GM19455 (cell line): ENCODE data around the gene RBSN.

Source experiments
- ATAC-seq: cut with Tn5 transposase; IDR thresholded peaks from one replicate; pipeline ENCODE4 v1.9.1; 2021; ENCODE audit not compliant: unreplicated experiment

Gene RBSN

DNA sequence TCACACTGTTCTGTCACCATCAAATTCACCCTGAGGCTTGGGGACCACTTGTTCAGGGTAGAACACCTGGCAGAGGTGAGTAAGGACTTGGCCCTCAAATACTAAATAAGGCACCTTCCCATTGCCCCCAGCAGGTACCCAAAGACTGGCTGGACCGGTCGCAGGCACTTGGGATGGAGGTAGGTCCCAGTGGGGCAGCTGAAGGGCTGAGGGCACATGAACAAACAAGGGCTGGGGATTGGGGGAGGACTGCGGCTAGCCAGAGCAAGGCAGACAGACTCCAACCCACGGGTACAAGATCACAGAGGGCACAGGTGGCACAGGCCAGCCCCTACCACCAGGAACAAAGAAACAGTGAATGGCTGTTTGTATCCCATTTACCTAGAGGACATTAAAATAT, 35.7 kb downstream of the RBSN start:
- ATAC-seq, result no peak

DNA sequence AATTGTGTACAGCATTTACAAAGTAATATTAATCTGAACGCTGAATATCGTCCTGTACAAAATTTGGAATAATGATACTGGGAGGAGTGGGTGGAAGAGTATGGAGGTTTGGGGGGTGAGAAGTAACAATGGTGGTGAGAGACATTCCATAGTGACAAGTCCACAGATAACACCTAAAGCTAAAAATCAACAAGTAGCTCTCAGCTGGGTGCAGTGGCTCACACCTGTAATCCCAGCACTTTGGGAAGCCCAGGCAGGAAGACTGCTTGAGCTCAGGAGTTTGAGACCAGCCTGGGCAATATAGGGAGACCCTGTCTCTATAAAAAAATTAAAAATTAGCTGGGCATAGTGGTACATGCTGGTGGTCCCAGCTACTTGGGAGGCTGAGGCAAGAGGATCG, 38.9 kb downstream of the RBSN start:
- no peak for ATAC-seq

DNA sequence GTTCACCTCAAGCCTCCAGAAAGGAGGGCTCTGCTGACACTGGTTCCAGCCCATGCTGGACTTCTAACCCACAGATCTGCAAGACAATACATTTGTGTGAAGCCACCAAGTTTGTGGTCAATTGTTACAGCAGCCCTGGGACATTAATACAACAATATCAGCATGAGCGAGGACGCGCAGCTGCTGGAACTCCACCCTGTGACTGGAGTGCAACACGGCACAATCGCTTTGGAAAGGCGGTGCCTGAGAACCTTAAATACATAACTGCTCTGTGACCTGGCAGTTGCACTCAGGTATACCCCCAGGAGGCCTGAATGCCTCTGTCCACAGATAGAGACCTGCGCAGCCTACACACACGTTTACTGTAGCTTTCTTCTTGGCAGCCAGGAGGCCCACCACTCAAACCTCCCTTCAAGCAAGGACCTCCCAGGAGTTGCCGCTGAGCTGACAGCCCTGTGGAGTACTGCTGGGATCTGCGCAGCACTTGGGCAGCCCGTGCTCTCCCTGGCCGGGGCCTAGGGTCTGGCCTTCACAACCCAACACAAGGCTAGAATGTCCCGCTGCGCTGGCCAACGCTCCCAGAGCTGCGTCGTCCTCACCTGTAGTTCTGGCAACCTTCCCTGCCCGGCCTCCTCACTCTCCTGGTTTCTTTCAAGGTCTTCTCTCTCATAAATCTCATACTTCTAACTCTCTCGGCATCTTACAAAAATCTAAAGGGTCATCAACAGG, 42.1 kb downstream of the RBSN start:
- ATAC-seq, result no peak

DNA sequence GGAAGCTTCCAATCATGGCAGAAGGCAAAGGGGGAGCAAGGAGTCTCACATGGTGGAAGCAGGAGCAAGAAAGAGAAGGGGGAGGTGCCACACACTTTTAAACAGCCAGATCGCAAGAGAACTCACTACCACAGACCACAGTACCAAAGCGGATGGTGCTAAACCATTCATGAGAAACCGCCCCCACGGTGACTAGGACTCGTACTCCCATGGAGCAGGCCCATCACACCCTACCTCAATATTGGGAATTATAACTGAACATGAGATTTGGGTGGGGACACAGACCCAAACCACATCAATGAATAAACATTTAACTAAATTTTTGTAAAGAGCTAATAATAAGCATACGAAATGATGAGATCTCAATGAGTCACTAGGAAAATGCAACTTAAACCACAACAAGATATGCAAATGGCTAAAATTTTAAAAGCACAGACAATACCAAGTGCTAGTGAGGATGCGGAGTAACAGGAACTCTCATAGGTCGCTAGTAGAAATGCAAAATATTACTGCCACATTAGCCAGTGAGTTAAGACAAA, 43.9 kb downstream of the RBSN start:
- peak; percentile 39 for ATAC-seq

DNA sequence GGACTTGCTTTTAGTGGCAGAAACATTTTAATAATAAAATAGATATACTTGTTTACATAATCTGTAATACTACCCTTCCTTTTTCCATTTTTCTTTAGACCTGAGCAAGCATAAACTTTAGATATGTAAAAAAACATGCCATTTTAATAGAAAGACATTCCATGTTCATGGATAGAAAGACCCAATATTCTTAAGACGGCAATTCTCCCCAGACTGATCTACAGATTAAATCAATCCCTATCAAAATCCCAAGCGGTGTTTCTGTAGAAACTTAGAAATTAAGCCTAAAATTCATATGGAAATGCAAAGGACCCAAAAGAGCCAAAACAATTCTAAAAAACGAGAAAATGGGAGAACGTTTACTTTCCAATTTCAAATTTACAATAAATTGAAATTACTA, 45.4 kb downstream of the RBSN start:
- ATAC-seq, result no peak

DNA sequence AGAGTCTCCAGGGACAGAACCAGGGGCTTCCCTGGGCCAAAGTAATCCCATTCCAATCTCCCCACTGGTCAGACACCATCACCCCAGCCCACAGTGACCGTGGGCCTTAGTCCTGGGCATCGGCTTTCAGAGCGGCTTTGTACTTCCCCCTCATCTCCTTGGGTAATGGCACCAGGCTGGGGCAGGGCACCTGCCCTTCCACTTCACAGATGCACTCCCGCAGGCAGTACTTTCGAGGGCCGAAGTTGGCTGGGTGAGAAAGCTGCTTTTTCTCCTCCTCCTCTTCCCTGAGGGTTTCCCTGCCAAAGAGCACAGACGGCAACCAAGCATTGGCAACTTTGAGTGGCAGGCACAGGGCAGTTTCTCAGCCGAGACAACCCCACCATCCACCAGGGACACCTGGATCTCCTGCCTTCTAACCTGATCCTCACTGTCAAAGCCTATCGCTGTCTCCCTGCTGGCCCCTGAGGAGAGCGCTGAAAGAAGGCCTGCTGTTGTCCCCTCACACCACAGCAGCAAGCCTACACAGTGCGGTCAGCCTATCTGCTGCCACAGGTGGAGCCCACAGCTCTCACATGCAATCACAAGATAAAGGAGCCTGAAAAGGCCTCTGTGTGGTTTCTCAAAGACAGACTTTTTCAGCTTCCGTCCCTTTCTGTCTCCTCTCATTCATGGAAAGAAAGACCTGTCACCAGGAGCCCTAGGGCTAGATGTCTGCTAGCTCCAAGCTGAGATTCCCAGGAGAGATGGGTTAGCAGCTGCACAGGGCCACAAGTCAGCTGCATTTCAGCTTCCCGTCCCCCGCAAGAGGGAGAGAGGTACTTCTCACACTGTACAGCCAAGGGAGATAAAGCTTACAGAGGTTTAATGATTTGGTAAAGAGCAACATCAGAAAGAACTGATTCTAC, 46.4 kb downstream of the RBSN start:
- no peak for ATAC-seq

DNA sequence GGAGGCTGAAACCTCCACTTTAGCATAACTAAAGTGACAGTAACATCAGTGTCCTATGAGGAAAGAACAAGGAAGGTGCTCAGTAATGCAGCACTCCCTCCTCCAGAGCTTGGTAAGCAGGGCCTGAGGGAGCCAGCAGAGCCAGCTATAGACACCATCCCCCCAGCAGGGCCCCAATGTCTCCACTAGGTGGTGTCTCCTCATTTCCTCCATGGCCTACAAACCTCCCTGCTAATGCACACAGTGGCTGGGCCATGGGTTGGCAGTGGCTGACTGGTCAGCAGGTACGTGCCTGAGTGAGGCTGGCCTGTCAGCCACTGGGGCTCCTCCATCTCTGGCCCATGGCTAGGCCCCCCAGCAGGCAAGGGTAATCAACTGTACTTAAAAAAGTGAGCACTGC, 47.4 kb downstream of the RBSN start:
- peak; percentile 50 for ATAC-seq

DNA sequence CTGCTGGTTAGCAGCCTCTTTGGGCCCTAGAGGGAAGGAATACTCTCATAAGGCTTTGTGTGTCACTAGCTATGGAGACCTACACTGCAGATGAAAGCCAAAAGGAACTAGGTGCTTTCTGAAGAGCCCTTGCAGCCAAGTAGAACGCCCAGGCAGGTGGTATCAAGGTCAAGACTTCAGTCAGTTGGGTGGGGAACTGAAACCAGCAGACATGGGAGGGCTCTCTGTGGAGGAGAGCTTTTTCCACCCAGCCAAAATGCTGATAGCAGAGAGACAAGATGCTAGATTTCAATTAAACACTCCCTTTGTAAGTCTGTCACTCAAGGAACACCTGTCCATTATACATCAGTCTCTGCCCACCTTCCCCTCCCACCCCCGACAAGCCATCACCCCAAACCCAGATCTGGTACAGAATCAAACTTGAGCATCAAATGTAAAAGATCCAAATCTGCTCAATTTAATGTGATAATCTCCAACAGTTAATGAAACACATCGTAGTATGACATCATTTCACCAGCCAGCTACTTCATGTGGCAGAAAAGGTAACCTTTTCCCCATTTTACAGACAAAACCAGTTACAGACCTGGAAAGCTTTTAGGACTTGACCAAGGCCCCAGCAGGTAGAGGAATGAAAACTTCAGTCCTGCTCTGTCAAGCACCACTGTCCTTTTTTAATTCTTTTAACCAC, 48.4 kb downstream of the RBSN start:
- ATAC-seq, result peak; percentile 81

DNA sequence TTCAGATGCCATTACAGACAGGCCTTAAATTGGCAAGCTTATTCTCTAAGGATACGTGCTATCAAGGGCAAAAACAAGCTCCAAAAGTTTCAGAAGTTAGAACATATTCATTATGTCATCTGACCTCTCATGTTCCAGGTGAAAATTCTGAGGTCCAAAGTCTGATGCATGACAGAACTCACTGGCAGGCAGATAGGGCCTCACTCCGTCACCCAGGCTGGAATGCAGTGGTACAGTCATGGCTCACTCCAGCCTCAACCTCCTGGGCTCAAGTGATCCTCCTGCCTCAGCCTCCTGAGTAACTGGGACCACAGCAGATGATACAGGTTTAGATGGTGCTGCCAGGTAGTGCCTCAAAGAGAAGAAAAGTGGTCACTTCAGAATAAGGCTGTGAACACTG, 49.4 kb downstream of the RBSN start:
- ATAC-seq, result no peak

DNA sequence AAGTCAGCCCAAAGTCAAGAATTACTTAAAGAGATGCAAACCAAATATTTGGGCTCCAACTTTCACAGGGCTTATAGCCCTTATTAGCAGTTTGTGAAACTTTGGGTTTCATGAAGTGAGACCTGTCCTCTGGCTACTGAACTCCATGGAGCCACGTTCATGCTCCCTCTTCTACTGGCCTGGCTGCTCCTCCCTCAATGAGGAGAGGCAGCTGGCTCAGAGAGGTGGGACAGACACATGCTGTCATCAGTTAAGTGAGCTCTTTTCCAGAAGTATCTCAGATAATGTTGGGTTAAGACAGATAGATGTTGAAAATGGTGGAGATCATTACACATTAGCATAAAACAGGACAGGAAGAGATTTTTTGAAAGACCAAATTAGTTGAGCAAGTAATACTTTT, 53.3 kb downstream of the RBSN start:
- no peak for ATAC-seq

DNA sequence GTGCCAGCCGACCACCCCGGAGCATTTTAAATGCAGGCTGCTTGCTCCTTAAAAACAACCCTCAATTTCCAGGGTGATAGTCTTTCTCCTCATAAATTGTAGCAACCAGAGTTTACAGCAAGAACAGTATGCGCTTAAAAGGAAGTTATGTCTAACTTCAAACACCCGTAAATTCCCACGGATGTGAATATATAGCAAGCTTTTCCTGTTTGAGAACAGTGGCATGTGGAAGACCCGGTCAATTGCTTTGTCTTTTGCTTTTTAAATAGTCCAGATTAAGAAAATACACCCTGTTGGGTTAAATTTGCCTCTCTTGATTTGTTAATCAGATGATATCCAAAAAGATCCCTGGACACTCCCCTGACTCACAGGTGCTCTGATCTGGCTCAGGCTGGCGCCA, 54.6 kb downstream of the RBSN start:
- no peak for ATAC-seq

DNA sequence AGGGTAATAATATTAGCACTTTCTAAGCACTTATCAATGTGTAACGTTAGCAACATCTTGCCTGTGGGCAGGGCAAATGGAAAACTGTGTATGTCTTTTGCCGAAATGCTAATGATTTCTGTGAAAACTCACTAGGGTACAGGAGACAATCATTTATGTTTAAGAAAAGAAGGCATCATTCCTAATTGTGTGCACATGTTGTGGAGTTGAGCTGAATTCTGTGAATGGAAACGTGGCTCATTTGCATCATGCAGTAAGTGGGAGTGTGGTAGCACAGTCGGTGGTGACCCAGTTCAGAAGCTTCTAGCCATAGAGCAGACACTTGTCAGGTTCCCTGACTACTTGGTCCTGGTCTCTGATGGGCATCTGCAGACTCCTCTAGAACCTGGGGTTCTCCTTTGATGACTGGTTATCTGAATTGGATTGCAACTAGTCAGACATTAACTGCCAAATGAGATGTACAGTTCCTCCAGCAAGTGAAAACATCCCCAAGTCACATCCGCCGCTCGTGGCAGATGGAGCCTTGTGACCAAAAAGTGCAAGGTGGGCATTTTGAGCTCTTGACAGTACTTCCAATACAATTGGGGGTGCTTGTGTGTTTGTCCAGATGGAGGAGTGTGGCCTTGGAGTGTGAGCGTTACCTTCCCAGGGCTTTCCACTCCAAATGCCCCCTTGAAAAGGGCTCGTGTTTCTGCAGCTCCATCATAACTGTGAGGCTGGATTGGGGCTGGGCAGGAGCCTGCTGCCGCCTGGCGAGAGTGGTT, 55.4 kb downstream of the RBSN start:
- ATAC-seq, result no peak

DNA sequence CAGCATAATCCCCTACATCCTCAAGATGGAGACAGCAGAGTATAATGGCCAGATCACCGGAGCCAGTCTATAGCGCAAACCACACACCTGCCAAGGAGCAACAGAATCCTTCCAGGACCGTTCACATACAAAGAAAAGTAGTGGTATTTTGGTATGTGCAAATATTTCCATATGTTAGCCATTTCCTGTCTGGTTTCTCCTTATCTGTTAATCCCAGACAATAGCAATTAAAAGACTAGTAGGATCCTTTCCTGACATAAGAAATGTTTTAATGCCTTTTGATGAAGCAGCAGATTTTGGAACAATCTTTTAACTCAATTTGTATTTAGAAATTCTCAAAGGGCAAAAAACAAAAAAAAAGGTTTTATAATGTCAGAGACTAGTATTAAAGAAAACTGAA, 56.0 kb downstream of the RBSN start:
- no peak for ATAC-seq

DNA sequence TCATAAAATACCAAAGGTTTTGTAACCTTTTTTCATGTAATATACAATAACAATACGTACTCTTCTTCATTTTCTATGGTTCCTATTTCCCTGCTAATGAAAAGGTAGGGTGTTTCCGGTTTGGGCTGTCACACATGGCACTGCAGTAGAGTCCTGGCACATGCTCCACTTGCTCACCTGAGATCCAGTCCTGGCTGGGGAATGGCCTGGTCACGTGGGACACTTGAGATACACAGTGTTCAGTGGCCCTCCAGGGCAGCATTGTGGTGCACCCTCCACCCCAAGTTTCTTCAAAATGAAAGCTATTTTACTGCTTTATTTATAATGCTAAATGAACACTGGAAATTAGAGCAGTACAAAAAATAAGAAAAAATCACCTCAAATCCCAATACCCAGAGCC, 57.0 kb downstream of the RBSN start:
- ATAC-seq, result no peak

DNA sequence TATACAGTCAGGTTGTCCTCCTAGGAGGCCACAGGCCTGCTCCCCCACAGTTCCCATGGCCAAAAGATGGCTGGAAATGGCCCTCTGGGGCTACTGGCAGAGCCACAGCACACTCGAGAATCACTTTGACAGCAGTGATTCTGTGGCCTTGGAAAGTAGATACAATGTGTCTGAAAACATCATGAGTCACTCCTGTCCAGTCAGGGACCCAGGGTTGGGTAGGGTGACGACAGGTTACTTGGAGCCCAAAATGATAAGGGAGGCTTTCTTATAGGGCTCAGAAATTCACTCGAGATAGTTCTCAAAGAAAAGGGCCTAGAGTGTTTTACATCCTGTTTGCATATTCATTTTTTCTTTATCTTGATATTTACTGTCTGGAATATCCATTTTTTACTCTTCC, 58.1 kb downstream of the RBSN start:
- no peak for ATAC-seq

DNA sequence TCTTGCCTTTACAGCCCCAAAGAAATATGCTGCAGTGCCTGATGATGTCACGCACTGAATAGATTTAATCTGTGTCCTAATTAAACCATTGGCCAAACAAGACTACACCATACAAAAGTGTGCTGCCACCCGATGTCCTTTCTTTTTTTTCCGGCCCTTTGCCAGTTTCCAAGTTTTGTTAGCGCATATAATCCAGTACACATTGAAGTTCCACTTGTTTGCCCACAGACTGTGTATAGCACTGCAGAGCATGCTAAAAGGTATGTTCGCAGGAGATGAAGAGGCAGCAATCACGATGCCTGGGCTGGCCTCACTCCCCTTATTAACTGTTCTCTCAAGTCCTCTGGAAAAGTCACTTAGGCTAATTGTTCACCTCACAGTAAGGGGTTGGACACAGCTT, 60.6 kb downstream of the RBSN start:
- no peak for ATAC-seq

DNA sequence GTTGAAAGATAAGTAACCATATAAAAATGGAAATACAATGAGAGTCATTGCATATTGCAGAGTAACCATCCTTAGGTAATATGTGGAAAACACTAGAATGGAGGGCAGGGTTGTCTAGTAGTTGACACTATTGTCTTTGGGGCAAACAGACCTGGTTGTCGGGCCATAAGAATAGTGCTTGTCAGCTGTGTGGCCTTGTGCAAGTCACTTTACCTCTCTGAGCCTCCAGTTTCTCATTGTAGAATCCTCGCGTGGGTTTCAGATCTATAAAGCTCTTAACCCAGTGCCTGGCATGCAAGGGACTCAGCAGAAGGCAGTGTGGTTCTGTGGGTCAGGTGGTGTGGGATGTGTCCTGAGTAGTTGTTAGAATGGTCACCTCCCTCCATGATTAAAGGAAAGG, 65.8 kb downstream of the RBSN start:
- no peak for ATAC-seq

DNA sequence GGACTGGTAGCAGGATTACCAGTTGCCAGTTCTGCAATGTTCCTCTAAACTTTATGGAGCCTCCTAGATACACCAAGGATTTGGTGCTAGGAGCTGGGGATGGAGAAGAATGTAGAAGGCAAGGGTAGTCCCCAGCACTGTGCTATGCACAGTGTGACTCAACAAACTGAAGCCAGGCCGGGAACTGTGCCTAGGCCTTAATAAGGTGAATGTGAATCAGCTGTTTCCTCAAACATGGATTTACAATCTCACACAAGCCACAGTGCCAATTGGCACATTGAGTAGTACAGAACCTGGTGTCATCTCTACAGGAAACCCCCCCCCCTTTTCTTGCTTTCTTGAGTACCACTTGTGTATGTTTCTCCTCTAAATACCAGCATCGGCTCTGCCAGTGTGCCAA, 66.3 kb downstream of the RBSN start:
- ATAC-seq, result no peak

DNA sequence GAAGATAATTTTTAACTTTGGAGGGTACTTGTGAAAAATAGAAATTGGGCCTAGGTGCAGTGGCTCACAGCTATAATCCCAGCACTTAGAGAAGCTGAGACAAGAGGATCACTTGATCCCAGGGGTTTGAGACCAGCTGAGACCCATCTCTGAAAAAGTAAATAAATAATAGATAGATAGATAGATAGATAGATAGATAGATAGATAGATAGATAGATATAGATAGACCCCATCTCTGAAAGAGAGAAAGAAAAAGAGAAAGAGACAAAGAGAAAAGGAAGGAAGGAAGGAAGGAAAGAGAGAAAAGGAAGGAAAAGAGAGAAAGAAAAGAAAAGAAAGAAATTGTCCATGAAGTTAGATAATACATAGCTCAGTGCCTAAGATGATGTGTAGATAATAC, 69.3 kb downstream of the RBSN start:
- no peak for ATAC-seq

DNA sequence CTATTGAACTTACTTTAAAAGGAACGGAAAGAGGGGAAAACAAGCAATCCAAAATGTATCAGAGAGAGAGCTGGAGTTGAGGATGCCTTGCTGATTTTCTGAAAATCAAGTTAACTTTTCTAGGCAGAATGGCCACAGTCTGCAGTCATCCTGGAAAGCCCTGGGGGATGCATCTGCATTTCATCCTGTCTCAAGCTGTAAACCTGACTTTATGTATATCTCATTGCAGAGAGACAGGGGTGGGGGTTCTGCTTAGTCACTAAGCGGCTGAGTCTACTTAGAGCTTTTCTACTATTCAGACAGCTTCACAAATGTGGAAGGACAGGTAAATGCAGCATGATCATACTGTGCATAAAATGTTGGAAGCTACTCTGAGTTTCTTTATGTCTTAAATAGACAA, 75.2 kb downstream of the RBSN start:
- ATAC-seq, result no peak

DNA sequence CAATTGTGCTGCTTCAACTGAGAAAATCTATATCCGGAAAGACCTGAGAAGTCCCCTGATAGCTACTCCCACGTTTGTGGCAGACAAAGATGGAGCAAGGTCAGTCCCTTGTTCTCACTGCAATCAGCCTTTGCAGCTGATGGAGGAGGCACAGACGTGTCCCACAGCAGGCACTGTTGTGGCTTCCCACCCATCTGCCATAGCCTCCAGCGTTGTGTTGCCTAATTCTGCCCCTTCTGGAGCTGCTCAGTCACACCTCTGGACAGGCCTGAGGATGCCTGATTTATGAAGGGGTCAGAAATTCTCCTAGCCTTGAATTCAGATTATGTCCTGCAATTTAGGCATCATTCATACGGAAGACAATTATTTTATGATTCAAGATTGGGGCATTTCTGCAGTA, 75.7 kb downstream of the RBSN start:
- no peak for ATAC-seq
